Activated CD4-positive, alpha-beta T cell treated with anti-CD3 and anti-CD28 coated beads for 1 hour (primary cell): ENCODE data around the gene S1PR1.

Experiments
- DNase-seq: peaks from one replicate; pipeline ENCODE4 v3.0.0-alpha.2; 2020

The S1PR1 gene

DNA sequence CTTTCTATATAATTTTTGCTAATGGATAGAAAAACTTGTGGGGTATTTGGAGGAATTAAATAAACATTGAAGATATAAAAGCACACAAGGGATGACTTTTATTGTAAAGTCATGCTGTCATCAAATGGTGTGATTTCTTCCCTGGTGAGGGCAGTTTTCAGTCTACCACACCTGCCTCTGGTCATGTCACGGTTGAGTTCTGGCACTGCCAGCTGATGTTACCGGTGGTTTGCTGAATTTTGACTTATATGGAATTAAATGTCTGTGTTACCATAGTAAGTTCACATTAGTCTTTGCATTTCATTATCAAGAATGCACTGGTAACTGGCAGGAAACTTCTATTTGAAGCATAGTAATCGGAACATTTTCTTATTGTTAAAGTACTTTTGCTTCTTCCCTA, 13.4 kb downstream of the S1PR1 start:
- DNase-seq = no peak

DNA sequence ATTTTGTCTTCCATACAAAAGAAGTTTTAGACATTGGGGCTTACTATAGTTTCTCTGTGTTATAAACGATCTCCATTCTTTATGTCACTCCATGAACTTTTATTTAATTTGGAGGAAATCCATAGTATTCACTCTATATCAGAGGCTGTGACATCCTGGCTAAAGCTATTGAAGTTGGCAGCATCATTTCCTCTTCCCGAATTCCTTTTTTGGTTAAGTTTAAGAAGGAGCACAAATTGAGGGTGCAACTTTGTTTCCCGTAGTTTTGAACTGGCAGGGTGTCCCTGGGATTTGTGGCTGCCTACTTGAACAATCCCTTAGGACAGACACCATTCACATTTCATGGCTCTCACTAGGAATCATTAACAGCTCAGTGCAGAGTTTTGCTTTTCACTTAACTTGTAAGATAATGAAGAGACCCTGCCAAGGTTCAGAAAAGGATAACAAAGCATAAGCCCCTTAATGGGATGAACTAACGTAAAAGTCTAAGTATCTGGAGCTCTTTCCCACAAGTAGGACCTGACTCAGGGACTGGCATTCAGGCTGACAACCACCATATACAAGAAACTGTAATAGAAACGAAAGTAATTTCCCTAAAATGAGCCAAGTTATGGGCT, 13.9 kb downstream of the S1PR1 start:
- no peak for DNase-seq

DNA sequence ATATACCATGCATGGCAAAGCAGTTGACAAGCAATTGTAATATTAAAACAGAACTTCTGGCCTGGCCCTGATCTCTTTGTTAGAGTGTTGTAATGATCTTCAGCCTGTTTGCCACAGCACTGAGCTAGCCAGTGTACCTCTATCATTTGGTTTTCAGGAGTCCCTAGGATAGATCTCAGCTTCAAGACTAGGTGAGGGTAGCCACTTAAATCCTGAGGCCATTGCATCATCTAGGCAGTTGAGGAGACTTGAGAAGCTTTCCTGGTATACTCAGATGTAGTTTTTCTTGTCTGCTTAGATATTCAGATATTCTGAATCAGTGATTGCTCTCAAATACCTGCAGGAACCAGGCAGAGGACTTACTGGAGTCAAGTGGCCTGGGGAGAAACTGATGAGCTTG, 14.7 kb downstream of the S1PR1 start:
- no peak for DNase-seq

DNA sequence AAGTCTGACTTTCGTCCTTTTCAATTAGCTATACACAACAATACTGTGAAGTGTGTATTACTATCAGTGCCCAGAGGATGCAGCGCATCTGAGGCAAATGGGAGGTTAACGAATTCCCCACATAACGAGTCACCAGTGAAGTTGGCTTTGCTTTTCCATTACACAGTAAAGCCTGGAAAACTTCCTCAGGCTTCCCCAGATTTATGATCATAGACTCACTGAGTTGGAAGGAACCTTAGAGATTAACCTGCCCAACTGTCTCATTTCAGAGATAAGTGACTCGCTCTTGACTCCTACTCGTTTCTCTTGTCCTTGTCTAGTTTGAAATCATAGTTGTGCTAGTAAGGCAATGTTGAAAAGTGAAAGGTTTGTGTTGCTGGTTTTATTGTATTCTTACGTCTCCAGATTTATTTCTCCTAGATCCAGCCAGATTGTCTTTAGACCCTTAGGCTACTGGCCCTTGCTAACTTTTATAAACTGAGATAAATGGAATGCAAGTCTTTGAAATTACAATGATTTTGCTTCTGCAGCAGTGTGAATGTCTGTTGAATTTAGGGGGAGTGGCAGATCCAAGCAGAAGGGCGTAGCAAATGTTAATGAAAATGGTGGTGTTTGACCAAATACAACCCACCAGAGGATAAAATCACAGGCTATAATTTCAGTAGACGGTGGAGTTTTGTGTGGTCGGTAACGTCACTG, 17.3 kb downstream of the S1PR1 start:
- DNase-seq = no peak

DNA sequence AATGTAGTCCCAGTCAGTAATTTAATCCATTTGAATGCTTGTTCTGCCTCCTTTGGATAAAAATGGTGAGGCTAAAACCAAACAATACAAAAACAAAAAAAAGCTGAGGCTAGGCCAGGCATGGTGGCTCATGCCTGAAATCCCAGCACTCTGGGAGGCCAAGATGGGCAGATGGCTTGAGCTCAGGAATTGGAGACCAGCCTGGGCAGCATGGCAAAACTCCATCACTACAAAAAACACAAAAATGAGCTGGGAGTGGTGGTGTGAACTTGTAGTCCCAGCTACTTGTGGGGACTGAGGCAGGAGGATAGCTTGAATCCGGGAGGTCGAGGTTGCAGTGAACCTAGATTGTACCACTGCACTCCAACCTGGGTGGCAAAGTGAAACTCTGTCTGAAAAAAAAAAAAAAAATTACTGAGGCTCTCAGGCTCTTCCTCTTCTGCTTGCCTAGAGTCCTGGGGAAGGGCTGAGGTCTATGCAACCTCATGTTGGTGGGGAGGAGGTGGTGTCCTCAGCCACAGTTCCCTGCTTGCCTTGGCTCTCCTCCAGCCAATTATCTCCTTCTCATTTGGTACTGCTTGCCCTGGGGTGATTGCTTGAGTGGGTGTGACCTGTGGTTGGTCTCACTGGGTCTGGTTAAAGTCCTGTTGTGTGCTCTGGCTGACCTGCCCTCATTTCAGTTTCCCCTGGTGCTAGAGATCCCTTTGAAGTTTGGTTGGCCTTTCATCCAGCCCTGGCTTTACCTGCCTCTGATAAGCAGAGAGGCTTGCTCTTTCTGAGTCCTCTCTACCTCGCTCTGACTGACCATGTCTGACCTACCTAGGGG, 20.9 kb downstream of the S1PR1 start:
- no peak for DNase-seq

DNA sequence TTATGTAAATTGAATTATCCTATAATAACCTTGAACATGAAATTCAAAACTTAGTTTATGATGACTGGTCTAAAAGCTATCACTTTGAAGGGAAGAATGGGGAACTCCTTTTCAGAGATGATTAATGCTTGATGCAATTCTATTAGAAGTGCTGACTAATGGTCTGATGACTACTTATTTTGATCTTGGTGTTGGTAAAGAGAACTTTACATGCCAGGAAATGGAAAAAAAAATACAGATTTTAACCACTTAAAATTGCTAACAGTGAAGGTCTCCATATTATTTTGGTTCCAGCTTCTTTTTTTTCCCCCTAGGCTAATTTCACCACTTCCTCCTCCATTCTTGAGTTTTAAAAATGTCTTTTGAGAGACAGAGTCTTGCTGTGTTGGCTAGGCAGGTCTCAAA, 22.9 kb downstream of the S1PR1 start:
- no peak for DNase-seq

DNA sequence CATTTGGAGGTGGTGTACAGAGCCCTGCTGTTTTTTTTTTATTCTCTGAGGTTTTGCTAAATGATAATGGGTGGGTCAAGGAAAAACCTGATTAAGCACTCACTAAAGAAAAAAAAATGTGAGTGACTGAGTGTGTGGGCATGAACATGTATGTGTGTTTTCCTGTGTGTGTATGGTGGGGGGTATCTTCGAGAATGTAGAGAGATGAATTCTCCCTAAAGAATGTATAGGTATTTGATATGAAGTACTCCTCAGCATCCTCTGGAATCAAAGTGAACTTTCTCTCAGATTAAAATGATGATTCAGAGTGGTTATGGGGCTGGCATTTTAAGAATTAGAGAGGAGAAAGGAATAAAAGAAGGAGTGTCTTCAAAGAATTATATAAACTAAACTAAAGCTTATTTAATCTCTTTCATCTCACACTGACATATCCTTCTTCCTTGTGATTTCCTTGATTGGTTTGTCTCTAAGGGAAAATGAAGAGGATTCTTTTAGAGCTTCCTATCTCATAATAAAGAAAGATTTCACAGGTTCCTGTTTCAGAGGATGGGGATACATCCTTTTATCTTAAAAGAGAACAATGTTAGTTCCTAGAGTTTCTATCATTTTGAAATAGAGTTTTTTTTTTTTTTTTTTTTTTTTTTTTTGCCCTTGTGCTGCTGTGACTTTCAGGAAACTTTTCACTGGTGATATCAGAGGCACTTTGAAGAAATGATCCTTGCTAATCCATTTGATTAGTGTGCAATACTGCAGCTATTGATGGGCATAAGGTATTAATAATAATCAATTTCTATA, 23.9 kb downstream of the S1PR1 start:
- no peak for DNase-seq

DNA sequence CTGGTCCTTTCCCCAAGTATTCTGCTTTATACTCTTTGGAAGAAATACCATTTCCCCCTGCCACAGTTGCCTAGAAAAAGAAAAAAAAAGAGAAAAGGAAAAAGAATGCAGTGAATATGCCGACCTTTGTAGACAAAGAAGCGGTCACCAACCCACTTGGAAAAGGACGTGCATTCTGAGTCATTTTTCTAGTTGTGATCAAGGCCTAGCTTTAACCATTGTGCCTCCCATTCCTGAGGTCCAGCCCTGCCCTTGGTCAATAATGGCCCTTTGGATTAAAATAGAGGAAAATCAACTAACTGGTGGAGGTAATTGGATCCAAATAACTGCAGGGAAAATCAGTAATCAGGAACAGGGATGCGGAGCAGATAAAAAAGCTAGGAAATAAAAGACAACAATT, 24.8 kb downstream of the S1PR1 start:
- DNase-seq = no peak

DNA sequence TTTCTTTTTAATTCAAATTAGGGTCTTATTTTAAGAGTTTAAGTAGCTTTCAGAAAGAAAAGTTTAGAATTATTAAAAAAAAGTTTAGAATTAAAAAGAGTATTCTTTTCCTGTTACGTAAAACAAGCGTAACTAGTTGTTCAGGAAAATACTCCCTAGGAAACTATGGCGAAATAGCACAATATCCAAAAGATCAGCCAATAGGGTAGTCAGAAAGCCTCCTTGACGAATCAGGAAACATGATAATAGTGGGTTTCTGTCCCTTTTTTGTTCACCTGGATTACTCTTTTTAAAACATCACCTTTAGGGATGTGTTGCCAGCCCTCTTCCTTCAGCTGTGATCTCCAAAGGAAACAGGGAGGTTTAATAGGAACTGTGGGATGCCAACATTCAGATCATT, 25.2 kb downstream of the S1PR1 start:
- DNase-seq = no peak

DNA sequence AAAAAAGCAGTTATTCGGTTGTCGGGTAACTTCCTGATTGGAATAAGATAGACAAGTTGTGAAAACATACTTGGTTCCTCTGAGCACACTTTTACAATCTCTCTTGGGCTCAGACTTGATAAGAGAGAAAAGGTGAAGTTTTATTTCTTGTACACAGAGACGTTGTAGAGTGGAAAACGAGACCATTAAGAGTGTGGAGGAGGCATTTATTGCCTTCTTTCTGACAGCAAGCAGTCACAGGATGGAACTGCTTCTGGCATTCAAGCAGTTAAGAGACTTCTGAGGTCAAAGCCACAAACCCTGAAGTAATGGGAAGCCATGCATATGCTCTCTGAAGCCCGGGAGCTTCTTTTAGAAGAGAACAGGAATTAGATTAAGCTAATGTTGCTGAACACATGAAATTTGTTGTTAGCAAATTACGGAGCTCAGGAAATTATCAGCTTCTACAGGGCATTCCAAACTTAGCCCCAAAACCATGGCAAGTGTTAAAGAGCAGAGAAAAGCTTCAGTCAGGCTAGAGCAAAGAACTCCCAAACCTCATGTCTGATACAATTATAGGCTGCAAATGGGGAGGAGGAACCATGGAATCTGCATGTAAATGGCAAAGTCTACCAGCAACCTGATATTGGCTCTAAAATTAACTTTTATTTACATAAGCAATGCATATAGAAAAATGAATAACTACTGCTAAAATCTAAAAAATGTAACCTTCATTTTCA, 26.0 kb downstream of the S1PR1 start:
- no peak for DNase-seq

DNA sequence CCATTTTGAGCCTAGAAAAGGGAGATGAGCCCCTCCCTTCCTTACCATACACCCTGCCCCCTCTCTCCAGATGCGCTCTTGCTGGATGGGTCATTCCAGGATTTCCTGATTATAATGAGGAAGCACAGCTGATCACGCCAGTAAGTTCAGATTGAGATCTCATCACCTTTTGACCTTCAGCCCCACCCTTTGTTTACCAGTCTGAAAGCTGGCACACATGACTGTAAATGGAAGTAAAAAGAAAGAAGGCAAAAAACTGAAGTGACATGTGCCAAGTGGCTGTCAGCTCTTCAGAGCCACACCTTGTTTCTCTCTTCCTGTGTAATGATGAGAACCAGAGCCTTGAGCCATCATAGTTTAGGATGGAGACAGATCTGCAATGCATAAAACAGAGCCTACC, 27.9 kb downstream of the S1PR1 start:
- no peak for DNase-seq

DNA sequence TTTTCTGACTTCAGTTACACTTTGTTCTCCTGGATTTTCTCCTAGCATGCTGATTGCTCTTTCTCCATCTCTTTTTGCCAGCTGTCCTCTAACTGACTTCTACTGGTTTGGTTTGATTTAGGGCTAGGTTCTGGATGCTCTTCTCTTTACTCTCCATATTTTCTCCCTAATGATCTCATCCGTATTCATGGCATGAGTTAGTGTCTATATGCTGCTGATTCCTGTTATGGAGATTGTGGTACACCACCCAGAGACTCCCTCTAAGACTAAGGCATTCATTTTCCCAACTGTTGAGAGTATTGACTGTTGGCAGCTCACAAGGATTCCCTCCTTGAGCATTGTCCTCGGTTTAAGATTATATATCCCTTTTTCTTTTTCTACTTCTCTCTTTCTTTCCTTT, 28.9 kb downstream of the S1PR1 start:
- no peak for DNase-seq

DNA sequence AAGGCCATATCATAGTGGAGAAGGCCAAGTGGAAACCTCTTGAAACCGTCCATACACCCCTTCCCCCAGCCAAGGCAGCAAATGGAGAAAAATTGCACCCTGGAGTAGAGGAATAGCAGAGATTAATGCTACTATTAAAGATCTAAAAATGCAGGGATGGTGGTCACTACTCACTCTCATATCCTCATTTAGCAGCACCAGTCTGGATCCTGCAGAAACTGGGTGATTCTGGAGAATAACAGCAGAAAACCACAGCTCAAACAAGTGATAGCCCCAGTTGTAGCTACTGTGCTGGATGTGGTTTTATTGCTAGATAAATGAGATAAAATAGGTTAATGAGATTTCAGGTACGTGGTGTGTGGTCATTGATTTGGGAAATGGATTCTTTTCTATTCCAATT, 30.3 kb downstream of the S1PR1 start:
- DNase-seq = no peak

DNA sequence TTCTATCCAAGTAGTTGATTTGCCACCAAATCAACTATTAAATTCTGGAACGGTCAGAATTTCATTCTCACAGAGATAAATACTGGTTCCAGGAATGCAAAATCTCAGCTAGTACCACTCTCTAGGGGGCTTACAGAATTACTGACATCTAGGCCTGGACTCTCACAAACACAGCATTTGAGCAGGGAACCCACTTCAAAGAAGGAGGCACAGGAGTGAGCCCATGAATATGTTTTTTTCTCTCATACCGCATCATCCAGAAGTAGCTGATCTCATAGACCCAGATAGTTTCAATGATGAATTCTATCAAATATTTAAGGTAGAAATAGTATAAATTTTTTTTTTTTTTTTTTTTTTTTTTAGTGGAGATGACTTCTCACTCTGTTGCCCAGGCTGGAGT, 32.1 kb downstream of the S1PR1 start:
- DNase-seq = no peak

DNA sequence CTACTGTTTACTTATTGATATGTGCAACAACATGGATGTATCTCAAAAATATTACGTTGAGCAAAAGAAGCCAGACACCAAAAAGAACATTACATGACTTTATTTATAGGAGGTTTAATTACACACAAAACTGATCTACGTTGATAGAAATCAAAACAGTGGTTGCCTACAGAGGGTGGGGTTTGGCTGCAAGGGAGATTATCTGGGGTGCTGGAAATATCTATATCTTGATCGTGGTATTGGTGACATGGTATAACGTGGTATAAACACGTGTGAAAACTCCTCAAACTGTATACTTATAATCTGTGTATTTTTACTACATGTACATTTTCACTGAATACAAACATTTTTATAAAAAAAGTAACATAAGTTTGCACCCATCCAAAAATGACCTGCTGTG, 38.9 kb downstream of the S1PR1 start:
- DNase-seq = no peak

DNA sequence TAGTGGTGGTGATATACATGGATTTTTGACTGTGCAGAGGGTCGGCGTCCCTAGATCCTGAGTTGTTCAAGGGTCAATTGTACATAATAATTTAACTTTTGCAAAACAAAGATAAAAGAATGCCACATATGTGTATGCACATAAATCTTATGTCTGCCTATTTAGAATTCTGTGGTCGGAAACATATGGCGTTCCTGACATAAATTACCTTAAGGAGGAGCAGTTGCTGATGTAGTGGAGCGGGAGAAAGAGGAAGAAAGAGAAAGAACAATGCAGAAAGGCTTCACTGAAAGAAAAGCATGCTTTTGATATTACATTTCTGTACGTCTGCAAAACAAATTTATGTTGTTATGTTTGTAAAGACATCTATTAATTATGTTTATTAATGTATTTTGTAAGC, 40.0 kb downstream of the S1PR1 start:
- no peak for DNase-seq

DNA sequence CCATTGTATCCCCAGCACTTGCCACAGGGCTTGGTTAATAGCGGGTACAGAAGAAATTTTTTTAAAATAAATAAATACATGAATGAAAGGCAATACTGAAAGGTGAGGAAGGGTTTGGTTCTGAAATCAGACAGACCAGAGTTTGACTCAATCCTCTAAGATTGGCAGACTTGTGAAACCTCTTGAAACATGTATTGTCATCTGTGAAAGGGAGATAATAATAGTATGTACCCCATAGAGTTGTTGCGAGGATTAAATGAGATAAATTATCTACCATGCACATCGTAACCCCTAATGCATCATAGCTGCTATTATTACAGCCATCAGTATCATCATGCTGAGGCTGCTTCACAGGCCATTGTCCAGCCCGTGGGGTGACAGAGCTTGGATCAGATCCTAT, 41.4 kb downstream of the S1PR1 start:
- DNase-seq = no peak

DNA sequence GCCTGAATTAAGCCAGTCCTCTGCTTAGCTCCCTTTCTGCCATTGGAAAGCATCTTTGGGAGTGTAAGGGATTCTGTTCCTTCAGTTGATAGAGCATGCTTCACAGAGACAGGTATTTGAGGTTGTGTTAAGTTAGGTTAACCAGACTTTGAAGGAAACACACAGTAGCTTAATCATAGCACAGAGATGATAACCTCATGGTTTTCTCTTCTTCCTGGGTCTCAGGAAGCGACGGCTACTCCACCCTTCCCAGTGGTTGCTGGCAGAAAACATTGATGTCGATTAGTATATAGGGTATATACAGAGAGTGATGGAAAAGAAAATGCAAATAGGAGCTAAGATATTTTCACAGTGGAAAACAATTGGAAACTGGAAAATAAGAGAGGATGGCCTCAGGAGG, 42.0 kb downstream of the S1PR1 start:
- DNase-seq = no peak

DNA sequence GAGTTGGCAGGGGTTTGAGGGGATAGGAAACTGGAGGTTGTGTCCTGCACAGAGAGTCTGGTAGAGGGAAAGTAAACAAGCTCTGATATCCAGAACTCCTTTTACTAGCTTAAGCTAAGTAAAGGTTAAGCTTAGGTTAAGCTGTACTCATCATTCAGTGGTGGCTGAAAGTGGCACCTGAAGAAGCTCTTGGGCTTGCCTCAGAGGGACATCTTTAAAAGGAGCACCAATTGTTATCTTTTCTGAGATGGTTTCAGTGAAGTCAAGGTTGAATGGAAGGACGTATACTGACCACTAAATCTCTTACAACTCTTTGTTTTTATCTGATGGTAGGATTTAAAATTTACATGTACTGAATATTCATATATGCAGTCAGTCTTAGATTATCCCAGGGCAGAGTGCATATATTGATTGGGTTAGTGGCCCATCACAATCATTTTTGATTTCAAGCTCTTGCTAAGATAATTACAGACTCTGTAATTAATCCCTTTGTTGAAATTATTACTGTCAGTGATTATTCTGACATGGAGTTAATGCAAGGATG, 43.3 kb downstream of the S1PR1 start:
- DNase-seq = no peak

DNA sequence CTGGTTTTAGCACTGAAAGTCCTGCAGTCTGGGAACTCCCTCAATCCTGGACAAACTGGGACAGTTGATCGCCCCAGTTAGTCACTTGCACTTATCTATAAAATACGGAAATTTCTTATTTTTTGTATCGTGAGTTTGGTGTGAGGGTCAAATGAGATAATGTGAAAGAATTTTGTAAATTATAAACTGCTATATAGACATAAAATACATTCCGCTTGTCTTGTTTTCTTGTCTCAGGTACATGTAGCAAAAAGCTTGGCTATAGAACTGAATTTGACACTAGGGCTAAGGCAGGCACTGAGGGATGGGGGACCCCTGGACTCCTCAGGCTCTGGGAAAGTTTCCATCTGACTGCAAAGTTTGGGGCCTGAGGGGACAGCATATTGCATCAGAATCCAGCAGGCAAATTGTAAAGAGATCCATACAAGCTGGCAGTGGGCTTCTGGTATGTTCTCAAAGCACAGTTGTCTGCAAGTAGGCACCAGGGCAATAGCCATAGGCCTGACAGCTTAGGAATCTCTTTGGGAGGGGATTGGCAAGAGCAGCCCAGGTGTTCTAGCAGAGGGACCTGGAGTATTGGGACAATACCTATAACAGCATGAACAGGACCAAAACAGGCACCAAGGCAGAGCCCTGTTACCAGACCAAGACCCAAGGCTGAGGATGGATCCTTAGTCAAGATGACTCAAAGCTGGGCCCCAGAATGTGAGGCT, 44.3 kb downstream of the S1PR1 start:
- no peak for DNase-seq

DNA sequence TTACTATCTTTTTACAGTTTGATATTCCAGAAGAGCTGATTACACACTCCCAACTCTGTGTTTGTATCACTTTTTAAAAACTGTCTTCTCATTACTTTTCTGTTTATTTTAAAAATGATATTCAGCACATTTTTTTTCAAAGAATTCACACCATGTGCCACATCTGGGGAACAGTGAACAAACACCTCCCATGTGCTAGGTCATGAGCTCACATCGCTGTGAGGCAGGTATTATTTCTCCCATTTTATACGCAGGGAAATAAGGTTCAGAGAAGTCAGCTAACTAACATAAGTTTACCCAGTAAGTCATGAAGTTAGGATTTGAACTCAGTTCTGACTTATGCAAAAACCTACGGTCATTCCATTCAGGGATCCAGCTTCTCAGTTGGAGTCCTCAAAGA, 44.9 kb downstream of the S1PR1 start:
- DNase-seq = no peak
